K562 (cell line): ENCODE measurements around the gene SORBS2. TPM values are rescaled to one million over a fixed set of nuclear protein-coding genes. Genes with fewer than 3 reads are reported as not detected.

Experiments
- CBX8 ChIP-seq: fragments of 200-600 bp; sonication (generic); IDR thresholded peaks from 2 replicates; pipeline ENCODE4 v1.6.1; 2012; ENCODE audit warnings: borderline replicate concordance, mixed run types, low read depth, mild to moderate bottlenecking, moderate library complexity, mixed read lengths, low read length, control low read depth, inconsistent platforms; ENCODE audit not compliant: poor library complexity, severe bottlenecking; ENCODE audit errors: extremely low read depth
- CCAR2 ChIP-seq: fragments of 200-400 bp; formaldehyde crosslinking; IDR thresholded peaks from 2 replicates; pipeline ENCODE4 v1.6.1; 2017; ENCODE audit warnings: mild to moderate bottlenecking, low read depth, low read length
- FOSL1 ChIP-seq: fragments of 200-800 bp; sonication (Bioruptor generic); conservative IDR thresholded peaks from 2 replicates; pipeline ENCODE4 v1.6.1; 2016; ENCODE audit warnings: missing genetic modification characterization, missing compliant biosample characterization
- GTF2F1 ChIP-seq: IDR thresholded peaks from 2 replicates; pipeline ENCODE4 v1.6.1; 2011; ENCODE audit warnings: low read depth, low read length, improper control_type of control experiment
- HDAC8 ChIP-seq: fragments of 450-650 bp; IDR thresholded peaks from 2 replicates; pipeline ENCODE4 v1.6.1; 2016; ENCODE audit warnings: mild to moderate bottlenecking, missing genetic modification characterization, moderate library complexity, missing compliant biosample characterization
- JUND ChIP-seq, 2 experiments: IDR thresholded peaks; 2 replicates in 1 of 2; 3 replicates in 1 of 2; pipeline ENCODE4 v1.6.1; 2011; ENCODE audit warnings: borderline replicate concordance in 2 of 2, low read depth in 2 of 2, low read length in 2 of 2, improper control_type of control experiment in 1 of 2, missing biosample characterization in 1 of 2, missing genetic modification characterization in 1 of 2, missing genetic modification reagents in 1 of 2
- KAT2B ChIP-seq: IDR thresholded peaks from one replicate; pipeline ENCODE4 v1.6.1; 2012; ENCODE audit warnings: low read depth, mild to moderate bottlenecking, control low read depth, inconsistent platforms, low read length, moderate library complexity
- NFYB ChIP-seq: IDR thresholded peaks from 2 replicates; pipeline ENCODE4 v1.6.1; 2011; ENCODE audit warnings: mild to moderate bottlenecking, moderate library complexity; ENCODE audit not compliant: insufficient read length; ENCODE audit errors: extremely low read depth
- POLR2G ChIP-seq: fragments of 200-400 bp; formaldehyde crosslinking; IDR thresholded peaks from 2 replicates; pipeline ENCODE4 v1.6.1; 2017; ENCODE audit warnings: low read depth, mild to moderate bottlenecking, antibody characterized with exemption, low read length, moderate library complexity
- RAD21 ChIP-seq, 2 experiments: fragments of 250-450 bp in 1 of 2; fragments of 450-650 bp in 1 of 2; sonication (Bioruptor Pico) in 1 of 2; formaldehyde crosslinking in 1 of 2; IDR thresholded peaks in 1 of 2; conservative IDR thresholded peaks in 1 of 2; 2 replicates each; pipeline versions ENCODE4 v1.4.0 to v1.8.0; 2020 to 2022; ENCODE audit warnings: mild to moderate bottlenecking in 2 of 2, moderate library complexity in 1 of 2
- SRSF9 ChIP-seq: fragments of 200-400 bp; formaldehyde crosslinking; IDR thresholded peaks from 2 replicates; pipeline ENCODE4 v1.6.1; 2017; ENCODE audit warnings: low read depth, low read length, borderline replicate concordance
- ZKSCAN3 ChIP-seq: fragments of 250-450 bp; sonication (Bioruptor Pico); IDR thresholded peaks from 2 replicates; pipeline ENCODE4 v1.4.0; 2020
- ZNF57 ChIP-seq: fragments of 450-650 bp; formaldehyde crosslinking; IDR thresholded peaks from 2 replicates; pipeline ENCODE4 v1.4.0; 2020; ENCODE audit warnings: mild to moderate bottlenecking, moderate library complexity
- ZNF699 ChIP-seq: fragments of 250-450 bp; sonication (Bioruptor Pico); IDR thresholded peaks from 2 replicates; pipeline ENCODE4 v1.8.0; 2021; ENCODE audit warnings: mild to moderate bottlenecking, moderate library complexity; ENCODE audit not compliant: insufficient replicate concordance
- polyA plus RNA-seq, 8 experiments: library from polyadenylated mRNA; depleted of rRNA in 4 of 8; stranded (reverse) in 5 of 8; unstranded in 3 of 8; fragments of >200 nt; fragmentation: Nextera tagmentation in 2 of 8; fragmentation: Illumina TruSeq in 1 of 8; extraction: Ambion mirVana in 2 of 8; extraction: Trizol in 1 of 8; gene quantifications; 2 replicates each; pipeline versions ENCODE4 v1.2.1 to v1.2.3, GENCODE V29; 2011 to 2014; ENCODE audit warnings: inconsistent platforms in 1 of 8, missing spikeins in 1 of 8
- total RNA-seq, 7 experiments: library from RNA; depleted of rRNA in 6 of 7; stranded (reverse); fragments of >200 nt in 6 of 7; fragmentation: Illumina TruSeq in 2 of 7; extraction: Trizol in 2 of 7; gene quantifications; 2 replicates each; pipeline versions ENCODE4 v1.2.1 to v1.2.3, GENCODE V29; 2011 to 2021; ENCODE audit warnings: low replicate concordance in 1 of 7
- TF ChIP-seq, protein P1 (sequence below), 2 experiments: IDR thresholded peaks; 2 replicates each; pipeline ENCODE4 v1.6.1; 2011; ENCODE audit warnings: borderline replicate concordance in 1 of 2, control low read depth in 1 of 2, low read depth in 1 of 2, low read length in 1 of 2, mild to moderate bottlenecking in 1 of 2, mixed read lengths in 1 of 2, moderate library complexity in 1 of 2; ENCODE audit not compliant: insufficient read depth in 1 of 2, insufficient read length in 1 of 2, poor library complexity in 1 of 2, severe bottlenecking in 1 of 2; ENCODE audit errors: extremely low read depth in 1 of 2
- TF ChIP-seq, protein P2 (sequence below): fragments of 250-450 bp; sonication (Bioruptor Pico); IDR thresholded peaks from 2 replicates; pipeline ENCODE4 v1.8.0; 2022; ENCODE audit warnings: inconsistent platforms
- TF ChIP-seq, protein P3 (sequence below): fragments of 250-450 bp; sonication (Bioruptor Pico); IDR thresholded peaks from 2 replicates; pipeline ENCODE4 v1.9.0; 2021; ENCODE audit warnings: mild to moderate bottlenecking, inconsistent platforms
- TF ChIP-seq, protein P4 (sequence below), 2 experiments: fragments of 450-650 bp; conservative IDR thresholded peaks; 2 replicates each; pipeline ENCODE4 v1.6.1; 2017; ENCODE audit warnings: mild to moderate bottlenecking in 2 of 2, moderate library complexity in 2 of 2

SORBS2 gene
- total and polyA plus RNA-seq, 9 of the 15 experiments (the other 6 are each of a cell fraction or from before 2014, with no cell fraction given): 0.29 TPM; not detected in 8

DNA sequence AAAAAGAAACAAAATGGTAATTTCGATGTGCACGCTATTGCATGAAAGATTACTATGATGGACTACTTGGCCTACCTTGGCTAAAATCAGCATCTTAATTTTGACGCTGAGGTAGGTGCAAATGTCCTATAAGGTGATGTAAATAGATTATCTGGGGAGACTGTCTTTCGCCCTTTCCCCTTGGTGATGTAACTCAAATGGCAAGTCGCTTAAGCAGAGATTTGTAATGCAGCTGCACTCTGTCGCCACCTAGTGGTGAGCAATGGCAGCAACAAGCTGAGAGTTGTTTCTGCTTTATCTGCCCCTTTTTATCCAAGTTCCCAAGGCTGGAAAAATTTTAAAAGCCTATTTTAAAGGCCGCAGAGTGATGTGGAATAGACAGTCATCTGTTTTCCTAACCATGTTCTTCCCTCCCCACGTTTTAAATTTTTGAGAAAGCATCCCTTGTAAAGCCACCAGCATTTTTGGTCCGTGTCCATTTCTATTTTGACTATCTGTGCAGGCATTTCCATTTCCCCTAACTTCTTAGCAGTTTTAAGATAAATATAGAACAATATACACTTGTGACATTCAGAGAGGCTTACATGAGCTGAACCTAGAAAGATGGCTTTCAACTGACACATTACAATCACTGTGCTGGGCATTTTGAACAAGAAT, 214.3 kb downstream of the SORBS2 start (continued):
- TF ChIP-seq ZNF57 (CRISPR knock-in tag) (no peak), CBX8 (no peak), GTF2F1 (no peak), RAD21 (CRISPR knock-in tag; conservative IDR thresholded peaks at IDR 0.05 in 1 of 2, IDR thresholded peaks at IDR 0.05 in 1 of 2) (peak; percentile 77 to 85), JUND (IDR thresholded peaks at IDR 0.05; ENCODE audit: borderline replicate concordance, low read depth, low read length) (peak; percentile 61; the same call in 1 of the 2 replicates), JUND (tag; IDR thresholded peaks at IDR 0.05; ENCODE audit: borderline replicate concordance, low read depth, low read length) (peak; percentile 21; the same call in 1 of the 3 replicates), POLR2G (no peak), SRSF9 (no peak), NFYB (no peak), HDAC8 (no peak), CCAR2 (no peak), ZNF699 (CRISPR knock-in tag) (no peak), FOSL1 (tag) (no peak), ZKSCAN3 (no peak), KAT2B (no peak)
- TF ChIP-seq, protein P1, sequence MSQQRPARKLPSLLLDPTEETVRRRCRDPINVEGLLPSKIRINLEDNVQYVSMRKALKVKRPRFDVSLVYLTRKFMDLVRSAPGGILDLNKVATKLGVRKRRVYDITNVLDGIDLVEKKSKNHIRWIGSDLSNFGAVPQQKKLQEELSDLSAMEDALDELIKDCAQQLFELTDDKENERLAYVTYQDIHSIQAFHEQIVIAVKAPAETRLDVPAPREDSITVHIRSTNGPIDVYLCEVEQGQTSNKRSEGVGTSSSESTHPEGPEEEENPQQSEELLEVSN (IDR thresholded peaks at IDR 0.05; ENCODE audit: borderline replicate concordance in 1 of 2, extremely low read depth in 1 of 2, insufficient read depth in 1 of 2, insufficient read length in 1 of 2, low read depth in 1 of 2, low read length in 1 of 2, poor library complexity in 1 of 2, severe bottlenecking in 1 of 2): no peak
- TF ChIP-seq, protein P2, sequence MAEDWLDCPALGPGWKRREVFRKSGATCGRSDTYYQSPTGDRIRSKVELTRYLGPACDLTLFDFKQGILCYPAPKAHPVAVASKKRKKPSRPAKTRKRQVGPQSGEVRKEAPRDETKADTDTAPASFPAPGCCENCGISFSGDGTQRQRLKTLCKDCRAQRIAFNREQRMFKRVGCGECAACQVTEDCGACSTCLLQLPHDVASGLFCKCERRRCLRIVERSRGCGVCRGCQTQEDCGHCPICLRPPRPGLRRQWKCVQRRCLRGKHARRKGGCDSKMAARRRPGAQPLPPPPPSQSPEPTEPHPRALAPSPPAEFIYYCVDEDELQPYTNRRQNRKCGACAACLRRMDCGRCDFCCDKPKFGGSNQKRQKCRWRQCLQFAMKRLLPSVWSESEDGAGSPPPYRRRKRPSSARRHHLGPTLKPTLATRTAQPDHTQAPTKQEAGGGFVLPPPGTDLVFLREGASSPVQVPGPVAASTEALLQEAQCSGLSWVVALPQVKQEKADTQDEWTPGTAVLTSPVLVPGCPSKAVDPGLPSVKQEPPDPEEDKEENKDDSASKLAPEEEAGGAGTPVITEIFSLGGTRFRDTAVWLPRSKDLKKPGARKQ: 0 out of 2 replicates have a peak, but pooled peaks have one; percentile 22
- TF ChIP-seq, protein P3, sequence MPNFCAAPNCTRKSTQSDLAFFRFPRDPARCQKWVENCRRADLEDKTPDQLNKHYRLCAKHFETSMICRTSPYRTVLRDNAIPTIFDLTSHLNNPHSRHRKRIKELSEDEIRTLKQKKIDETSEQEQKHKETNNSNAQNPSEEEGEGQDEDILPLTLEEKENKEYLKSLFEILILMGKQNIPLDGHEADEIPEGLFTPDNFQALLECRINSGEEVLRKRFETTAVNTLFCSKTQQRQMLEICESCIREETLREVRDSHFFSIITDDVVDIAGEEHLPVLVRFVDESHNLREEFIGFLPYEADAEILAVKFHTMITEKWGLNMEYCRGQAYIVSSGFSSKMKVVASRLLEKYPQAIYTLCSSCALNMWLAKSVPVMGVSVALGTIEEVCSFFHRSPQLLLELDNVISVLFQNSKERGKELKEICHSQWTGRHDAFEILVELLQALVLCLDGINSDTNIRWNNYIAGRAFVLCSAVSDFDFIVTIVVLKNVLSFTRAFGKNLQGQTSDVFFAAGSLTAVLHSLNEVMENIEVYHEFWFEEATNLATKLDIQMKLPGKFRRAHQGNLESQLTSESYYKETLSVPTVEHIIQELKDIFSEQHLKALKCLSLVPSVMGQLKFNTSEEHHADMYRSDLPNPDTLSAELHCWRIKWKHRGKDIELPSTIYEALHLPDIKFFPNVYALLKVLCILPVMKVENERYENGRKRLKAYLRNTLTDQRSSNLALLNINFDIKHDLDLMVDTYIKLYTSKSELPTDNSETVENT (CRISPR knock-in tag): no peak
- TF ChIP-seq, protein P4, sequence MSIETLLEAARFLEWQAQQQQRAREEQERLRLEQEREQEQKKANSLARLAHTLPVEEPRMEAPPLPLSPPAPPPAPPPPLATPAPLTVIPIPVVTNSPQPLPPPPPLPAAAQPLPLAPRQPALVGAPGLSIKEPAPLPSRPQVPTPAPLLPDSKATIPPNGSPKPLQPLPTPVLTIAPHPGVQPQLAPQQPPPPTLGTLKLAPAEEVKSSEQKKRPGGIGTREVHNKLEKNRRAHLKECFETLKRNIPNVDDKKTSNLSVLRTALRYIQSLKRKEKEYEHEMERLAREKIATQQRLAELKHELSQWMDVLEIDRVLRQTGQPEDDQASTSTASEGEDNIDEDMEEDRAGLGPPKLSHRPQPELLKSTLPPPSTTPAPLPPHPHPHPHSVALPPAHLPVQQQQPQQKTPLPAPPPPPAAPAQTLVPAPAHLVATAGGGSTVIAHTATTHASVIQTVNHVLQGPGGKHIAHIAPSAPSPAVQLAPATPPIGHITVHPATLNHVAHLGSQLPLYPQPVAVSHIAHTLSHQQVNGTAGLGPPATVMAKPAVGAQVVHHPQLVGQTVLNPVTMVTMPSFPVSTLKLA (conservative IDR thresholded peaks at IDR 0.05): 0 out of 4 replicates have a peak, but pooled peaks of 1 of the 2 experiments have one; percentile 11
